HL-60 (cell line): Measurements from ENCODE around the gene GJB5.

Source experiments
- DNase-seq, 2 experiments: peaks; one replicate each; pipeline ENCODE4 v3.0.0-alpha.2; 2010 to 2020; ENCODE audit warnings: low read depth in 1 of 2, low spot score in 1 of 2
- H3K27ac ChIP-seq: fragments of 250-450 bp; sonication (Bioruptor Pico); replicated peaks from 2 replicates; pipeline ENCODE4 v1.5.1; 2020; ENCODE audit warnings: mild to moderate bottlenecking, moderate library complexity
- H3K27me3 ChIP-seq: fragments of 250-450 bp; sonication (Bioruptor Pico); 2 replicates; pipeline ENCODE4 v1.5.1; 2021; ENCODE audit warnings: mild to moderate bottlenecking, moderate library complexity; ENCODE audit not compliant: insufficient read depth, poor library complexity, severe bottlenecking
- H3K4me3 ChIP-seq: replicated peaks from 2 replicates; pipeline ENCODE4 v1.5.1; 2011; ENCODE audit warnings: mild to moderate bottlenecking, control low read depth, low read length; ENCODE audit not compliant: insufficient read depth
- CTCF ChIP-seq: IDR thresholded peaks from one replicate; pipeline ENCODE4 v1.5.1; 2011; ENCODE audit warnings: low read length, control low read depth, inconsistent platforms; ENCODE audit not compliant: insufficient read depth
- GABPA ChIP-seq: IDR thresholded peaks from 2 replicates; pipeline ENCODE4 v1.6.1; 2012; ENCODE audit warnings: low read depth
- POLR2AphosphoS5 ChIP-seq: IDR thresholded peaks from 2 replicates; pipeline ENCODE4 v1.6.1; 2012; ENCODE audit warnings: low read depth
- REST ChIP-seq: IDR thresholded peaks from 2 replicates; pipeline ENCODE4 v1.6.1; 2012; ENCODE audit warnings: low read depth; ENCODE audit not compliant: insufficient replicate concordance
- SPI1 ChIP-seq: IDR thresholded peaks from 2 replicates; pipeline ENCODE4 v1.6.1; 2012; ENCODE audit warnings: low read depth, mild to moderate bottlenecking, borderline replicate concordance

GJB5 gene

GRCh38 chr1:34779005-34779404, 24.2 kb downstream of the GJB5 start:
- Histone ChIP-seq H3K4me3 (no peak overlapping the region), H3K27me3 (peaks cover 22% of the 10 kb centered on the region), H3K27ac (no peak overlapping the region)
- no peak for TF ChIP-seq REST
- no peak for TF ChIP-seq GABPA
- TF ChIP-seq CTCF: no peak
- no peak for TF ChIP-seq SPI1
- no peak for TF ChIP-seq POLR2AphosphoS5
- DNase-seq: no peak

- no peak for TF ChIP-seq CTCF
- no peak for TF ChIP-seq SPI1
- TF ChIP-seq REST: no peak
- TF ChIP-seq GABPA: no peak
- TF ChIP-seq POLR2AphosphoS5: no peak
- no peak overlapping the region for H3K27ac ChIP-seq
- H3K4me3 ChIP-seq: no peak overlapping the region
- no peak for DNase-seq
- H3K27me3 ChIP-seq: peaks cover 22% of the 10 kb centered on the region
Observed at GRCh38 chr1:34779526-34779925, 24.7 kb downstream of the GJB5 start.

- Histone ChIP-seq H3K27me3 (peaks cover 22% of the 10 kb centered on the region), H3K4me3 (no peak overlapping the region), H3K27ac (no peak overlapping the region)
- DNase-seq: no peak
- no peak for TF ChIP-seq POLR2AphosphoS5
- no peak for TF ChIP-seq SPI1
- TF ChIP-seq CTCF: no peak
- TF ChIP-seq REST: no peak
- TF ChIP-seq GABPA: no peak
Observed at GRCh38 chr1:34779962-34780361, 25.1 kb downstream of the GJB5 start.
